SU-DHL-6 (cell line): ENCODE results near the gene SLC25A44.

Experiments used
- CTCF ChIP-seq: fragments of 200-600 bp; sonication (generic); IDR thresholded peaks from one replicate; pipeline ENCODE4 v1.5.1; 2017; ENCODE audit warnings: antibody characterized with exemption, mild to moderate bottlenecking, low read length, moderate library complexity; ENCODE audit not compliant: insufficient read depth, poor library complexity, severe bottlenecking
- EZH2phosphoT487 ChIP-seq: fragments of 200-600 bp; sonication (generic), shearing (Covaris generic); conservative IDR thresholded peaks from 2 replicates; pipeline ENCODE4 v1.6.1; 2018; ENCODE audit warnings: mild to moderate bottlenecking, antibody characterized with exemption, low read length, moderate library complexity, mixed read lengths

DNA sequence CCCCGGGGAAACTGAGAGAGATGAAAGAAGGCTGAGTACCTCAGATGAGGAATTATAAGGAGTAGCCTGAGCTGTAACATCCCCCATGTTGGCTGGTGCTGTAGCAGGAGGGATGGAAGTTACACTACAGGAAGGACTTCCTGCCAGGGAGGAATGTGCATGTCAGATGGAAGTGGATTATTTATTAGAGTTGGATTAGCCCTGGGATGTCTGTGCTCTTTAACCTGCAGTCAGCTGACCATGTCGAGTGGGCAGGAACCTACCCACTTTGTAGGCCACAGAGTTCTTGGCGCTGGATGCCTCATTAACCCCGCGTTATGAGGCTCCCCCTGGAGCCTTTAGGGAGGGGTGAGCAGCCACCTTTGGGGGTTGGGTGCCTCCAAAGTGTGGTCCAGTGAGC lies 41.3 kb upstream of the SLC25A44 start:
- no peak for TF ChIP-seq CTCF
- TF ChIP-seq EZH2phosphoT487: no peak
